ENCODE results near the gene CRIP2. TPM values are rescaled to one million over a fixed set of nuclear protein-coding genes. Genes with fewer than 3 reads are reported as not detected.
A peak's percentile ranks its signal among the peaks of the same experiment; 100 is the strongest.

The CRIP2 gene
- total and polyA plus RNA-seq, 2 of the 13 experiments (the other 11 are each of a cell fraction or from before 2014, with no cell fraction given), result 31.6 to 37.9 TPM

DNA sequence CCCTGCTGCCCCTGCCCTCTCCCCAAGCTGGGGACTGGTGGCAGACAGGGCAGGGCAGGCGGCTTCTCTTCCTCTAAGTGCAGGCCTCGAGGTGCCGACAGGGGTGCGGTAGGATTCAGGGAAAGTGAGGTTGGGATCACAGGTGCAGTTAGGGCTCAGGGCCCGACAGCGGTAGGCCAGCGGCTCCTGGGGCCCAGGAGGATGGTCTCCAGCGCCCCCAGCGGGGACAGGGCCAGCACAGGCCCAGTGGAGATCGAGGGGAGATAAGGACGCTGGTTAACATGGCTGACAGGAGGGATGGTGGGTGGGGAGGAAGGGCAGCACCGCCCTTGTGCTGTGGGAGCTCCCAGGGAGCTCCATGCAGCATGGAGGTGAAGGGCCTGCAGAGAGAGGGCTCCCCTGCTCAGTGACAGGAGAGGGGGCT, 11.1 kb downstream of the CRIP2 start (continued):
- TF ChIP-seq, protein P1, sequence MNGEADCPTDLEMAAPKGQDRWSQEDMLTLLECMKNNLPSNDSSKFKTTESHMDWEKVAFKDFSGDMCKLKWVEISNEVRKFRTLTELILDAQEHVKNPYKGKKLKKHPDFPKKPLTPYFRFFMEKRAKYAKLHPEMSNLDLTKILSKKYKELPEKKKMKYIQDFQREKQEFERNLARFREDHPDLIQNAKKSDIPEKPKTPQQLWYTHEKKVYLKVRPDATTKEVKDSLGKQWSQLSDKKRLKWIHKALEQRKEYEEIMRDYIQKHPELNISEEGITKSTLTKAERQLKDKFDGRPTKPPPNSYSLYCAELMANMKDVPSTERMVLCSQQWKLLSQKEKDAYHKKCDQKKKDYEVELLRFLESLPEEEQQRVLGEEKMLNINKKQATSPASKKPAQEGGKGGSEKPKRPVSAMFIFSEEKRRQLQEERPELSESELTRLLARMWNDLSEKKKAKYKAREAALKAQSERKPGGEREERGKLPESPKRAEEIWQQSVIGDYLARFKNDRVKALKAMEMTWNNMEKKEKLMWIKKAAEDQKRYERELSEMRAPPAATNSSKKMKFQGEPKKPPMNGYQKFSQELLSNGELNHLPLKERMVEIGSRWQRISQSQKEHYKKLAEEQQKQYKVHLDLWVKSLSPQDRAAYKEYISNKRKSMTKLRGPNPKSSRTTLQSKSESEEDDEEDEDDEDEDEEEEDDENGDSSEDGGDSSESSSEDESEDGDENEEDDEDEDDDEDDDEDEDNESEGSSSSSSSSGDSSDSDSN (CRISPR knock-in tag; IDR thresholded peaks at IDR 0.05), result peak; percentile 53
- TF ChIP-seq ZNF7 (CRISPR knock-in tag; IDR thresholded peaks at IDR 0.05) (no peak), RNF2 (conservative IDR thresholded peaks at IDR 0.05; ENCODE audit: low read depth) (0 out of 2 replicates have a peak, but pooled peaks have one; percentile 54), KMT2A (CRISPR knock-in tag; IDR thresholded peaks at IDR 0.05) (0 out of 2 replicates have a peak, but pooled peaks have one; percentile 24), YEATS2 (CRISPR knock-in tag; IDR thresholded peaks at IDR 0.05; ENCODE audit: borderline replicate concordance) (peak; percentile 17; the same call in 1 of the 2 replicates), SAP130 (CRISPR knock-in tag; IDR thresholded peaks at IDR 0.05; ENCODE audit: low read depth) (peak; percentile 75), HDAC1 (CRISPR knock-in tag; IDR thresholded peaks at IDR 0.05) (peak; percentile 53), MIER3 (CRISPR knock-in tag; IDR thresholded peaks at IDR 0.05; ENCODE audit: borderline replicate concordance) (no peak), AGO1 (IDR thresholded peaks at IDR 0.05; ENCODE audit: low read depth, low read length, poor library complexity, severe bottlenecking) (peak; percentile 79), RELA (CRISPR knock-in tag; IDR thresholded peaks at IDR 0.05) (0 out of 2 replicates have a peak, but pooled peaks have one; percentile 21), PHF21A (CRISPR knock-in tag; IDR thresholded peaks at IDR 0.05) (peak; percentile 32; the same call in 1 of the 2 replicates), BORCS8-MEF2B (CRISPR knock-in tag; IDR thresholded peaks at IDR 0.05) (peak; percentile 67), MAZ (IDR thresholded peaks at IDR 0.05; ENCODE audit: borderline replicate concordance, low read depth, low read length) (0 out of 2 replicates have a peak, but pooled peaks have one; percentile 17), MAZ (CRISPR knock-in tag; IDR thresholded peaks at IDR 0.05; ENCODE audit: low read depth) (0 out of 2 replicates have a peak, but pooled peaks have one; percentile 43), EEA1 (CRISPR knock-in tag; IDR thresholded peaks at IDR 0.05; ENCODE audit: borderline replicate concordance) (peak; percentile 26; the same call in 1 of the 2 replicates)
- TF ChIP-seq, protein P2, sequence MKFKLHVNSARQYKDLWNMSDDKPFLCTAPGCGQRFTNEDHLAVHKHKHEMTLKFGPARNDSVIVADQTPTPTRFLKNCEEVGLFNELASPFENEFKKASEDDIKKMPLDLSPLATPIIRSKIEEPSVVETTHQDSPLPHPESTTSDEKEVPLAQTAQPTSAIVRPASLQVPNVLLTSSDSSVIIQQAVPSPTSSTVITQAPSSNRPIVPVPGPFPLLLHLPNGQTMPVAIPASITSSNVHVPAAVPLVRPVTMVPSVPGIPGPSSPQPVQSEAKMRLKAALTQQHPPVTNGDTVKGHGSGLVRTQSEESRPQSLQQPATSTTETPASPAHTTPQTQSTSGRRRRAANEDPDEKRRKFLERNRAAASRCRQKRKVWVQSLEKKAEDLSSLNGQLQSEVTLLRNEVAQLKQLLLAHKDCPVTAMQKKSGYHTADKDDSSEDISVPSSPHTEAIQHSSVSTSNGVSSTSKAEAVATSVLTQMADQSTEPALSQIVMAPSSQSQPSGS (CRISPR knock-in tag; IDR thresholded peaks at IDR 0.05), result 0 out of 2 replicates have a peak, but pooled peaks have one; percentile 55
- TF ChIP-seq, protein P3, sequence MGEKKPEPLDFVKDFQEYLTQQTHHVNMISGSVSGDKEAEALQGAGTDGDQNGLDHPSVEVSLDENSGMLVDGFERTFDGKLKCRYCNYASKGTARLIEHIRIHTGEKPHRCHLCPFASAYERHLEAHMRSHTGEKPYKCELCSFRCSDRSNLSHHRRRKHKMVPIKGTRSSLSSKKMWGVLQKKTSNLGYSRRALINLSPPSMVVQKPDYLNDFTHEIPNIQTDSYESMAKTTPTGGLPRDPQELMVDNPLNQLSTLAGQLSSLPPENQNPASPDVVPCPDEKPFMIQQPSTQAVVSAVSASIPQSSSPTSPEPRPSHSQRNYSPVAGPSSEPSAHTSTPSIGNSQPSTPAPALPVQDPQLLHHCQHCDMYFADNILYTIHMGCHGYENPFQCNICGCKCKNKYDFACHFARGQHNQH (CRISPR knock-in tag; IDR thresholded peaks at IDR 0.05), result peak; percentile 58; the same call in 1 of the 2 replicates
- TF ChIP-seq, protein P4, sequence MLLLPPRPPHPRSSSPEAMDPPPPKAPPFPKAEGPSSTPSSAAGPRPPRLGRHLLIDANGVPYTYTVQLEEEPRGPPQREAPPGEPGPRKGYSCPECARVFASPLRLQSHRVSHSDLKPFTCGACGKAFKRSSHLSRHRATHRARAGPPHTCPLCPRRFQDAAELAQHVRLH (CRISPR knock-in tag; IDR thresholded peaks at IDR 0.05; ENCODE audit: borderline replicate concordance, low read depth), result peak; percentile 73; the same call in 1 of the 2 replicates
- TF ChIP-seq, protein P5, sequence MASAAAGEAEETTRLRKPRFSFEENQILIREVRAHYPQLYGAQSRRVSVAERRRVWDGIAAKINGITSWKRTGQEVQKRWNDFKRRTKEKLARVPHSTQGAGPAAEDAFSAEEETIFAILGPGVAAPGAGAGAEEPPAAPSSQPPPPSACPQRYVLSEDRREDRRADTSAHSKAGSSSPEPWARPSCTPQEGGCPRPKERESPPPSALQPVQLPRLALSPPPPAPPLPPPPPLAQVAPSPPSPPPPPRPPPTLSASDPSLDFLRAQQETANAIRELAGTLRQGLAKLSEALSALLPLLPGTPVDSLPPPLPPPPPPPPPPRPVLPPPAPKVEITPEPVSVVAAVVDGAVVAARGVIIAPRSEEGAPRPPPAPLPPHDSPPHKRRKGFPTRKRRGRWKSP (CRISPR knock-in tag; IDR thresholded peaks at IDR 0.05), result 0 out of 2 replicates have a peak, but pooled peaks have one; percentile 41
- TF ChIP-seq, protein P6, sequence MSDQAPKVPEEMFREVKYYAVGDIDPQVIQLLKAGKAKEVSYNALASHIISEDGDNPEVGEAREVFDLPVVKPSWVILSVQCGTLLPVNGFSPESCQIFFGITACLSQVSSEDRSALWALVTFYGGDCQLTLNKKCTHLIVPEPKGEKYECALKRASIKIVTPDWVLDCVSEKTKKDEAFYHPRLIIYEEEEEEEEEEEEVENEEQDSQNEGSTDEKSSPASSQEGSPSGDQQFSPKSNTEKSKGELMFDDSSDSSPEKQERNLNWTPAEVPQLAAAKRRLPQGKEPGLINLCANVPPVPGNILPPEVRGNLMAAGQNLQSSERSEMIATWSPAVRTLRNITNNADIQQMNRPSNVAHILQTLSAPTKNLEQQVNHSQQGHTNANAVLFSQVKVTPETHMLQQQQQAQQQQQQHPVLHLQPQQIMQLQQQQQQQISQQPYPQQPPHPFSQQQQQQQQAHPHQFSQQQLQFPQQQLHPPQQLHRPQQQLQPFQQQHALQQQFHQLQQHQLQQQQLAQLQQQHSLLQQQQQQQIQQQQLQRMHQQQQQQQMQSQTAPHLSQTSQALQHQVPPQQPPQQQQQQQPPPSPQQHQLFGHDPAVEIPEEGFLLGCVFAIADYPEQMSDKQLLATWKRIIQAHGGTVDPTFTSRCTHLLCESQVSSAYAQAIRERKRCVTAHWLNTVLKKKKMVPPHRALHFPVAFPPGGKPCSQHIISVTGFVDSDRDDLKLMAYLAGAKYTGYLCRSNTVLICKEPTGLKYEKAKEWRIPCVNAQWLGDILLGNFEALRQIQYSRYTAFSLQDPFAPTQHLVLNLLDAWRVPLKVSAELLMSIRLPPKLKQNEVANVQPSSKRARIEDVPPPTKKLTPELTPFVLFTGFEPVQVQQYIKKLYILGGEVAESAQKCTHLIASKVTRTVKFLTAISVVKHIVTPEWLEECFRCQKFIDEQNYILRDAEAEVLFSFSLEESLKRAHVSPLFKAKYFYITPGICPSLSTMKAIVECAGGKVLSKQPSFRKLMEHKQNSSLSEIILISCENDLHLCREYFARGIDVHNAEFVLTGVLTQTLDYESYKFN (CRISPR knock-in tag; conservative IDR thresholded peaks at IDR 0.05), result no peak

Data from HepG2 (cell line).